HG02970 (cell line): ENCODE results near the gene PTGES2.
"Not testable (repeated sequence)": the region's sequence is repeated elsewhere in the genome, so short reads cannot be mapped to it uniquely, and the experiment has no call there.

Experiments
- ATAC-seq: cut with Tn5 transposase; IDR thresholded peaks from one replicate; pipeline ENCODE4 v1.9.1; 2021; ENCODE audit warnings: mild to moderate bottlenecking, moderate library complexity, moderate number of reproducible peaks; ENCODE audit not compliant: unreplicated experiment, low FRiP score

The PTGES2 gene

GRCh38 chr9:128093011-128093410, 34.5 kb downstream of the PTGES2 start:
- no peak for ATAC-seq

DNA sequence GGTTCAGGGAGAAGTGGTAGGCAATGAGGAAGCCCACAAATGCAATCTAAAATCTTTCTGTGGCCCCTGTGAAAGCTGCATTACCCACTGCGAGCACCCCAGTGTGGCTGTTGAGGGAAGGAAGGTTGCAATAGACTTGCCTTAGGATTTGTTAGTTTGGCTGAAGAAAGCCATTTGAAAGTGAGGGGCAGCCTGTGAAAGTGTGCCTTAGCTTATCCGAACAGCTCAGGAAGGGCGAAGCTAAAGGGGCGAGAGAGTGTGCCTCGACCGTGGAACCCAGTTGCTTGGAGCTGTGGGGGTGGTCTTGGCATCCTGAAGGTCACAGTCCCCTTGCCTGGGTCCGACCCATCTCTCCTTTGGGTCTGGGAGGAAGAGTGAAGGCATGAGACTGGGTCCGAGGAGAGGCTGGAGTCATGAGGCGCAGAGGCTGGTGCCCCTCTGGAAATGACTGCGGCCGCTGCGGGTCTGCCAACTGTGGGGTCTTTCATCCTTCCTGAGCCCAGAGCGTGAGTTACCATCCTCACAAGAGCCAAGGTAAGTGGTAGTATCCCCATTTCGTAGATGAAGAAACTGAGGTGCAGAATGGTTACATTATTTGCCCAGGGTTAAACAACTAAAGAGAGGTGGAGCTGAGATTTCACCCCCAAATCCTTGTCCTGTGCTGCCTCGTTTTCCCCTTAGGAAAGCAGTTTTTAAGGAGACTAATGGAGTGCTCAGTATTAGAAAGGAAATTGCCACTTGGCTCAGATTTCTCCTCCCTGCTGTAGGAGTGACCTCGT, 35.1 kb downstream of the PTGES2 start:
- ATAC-seq = no peak

- no peak for ATAC-seq
Observed at GRCh38 chr9:128091571-128091970, 36.0 kb downstream of the PTGES2 start.

DNA sequence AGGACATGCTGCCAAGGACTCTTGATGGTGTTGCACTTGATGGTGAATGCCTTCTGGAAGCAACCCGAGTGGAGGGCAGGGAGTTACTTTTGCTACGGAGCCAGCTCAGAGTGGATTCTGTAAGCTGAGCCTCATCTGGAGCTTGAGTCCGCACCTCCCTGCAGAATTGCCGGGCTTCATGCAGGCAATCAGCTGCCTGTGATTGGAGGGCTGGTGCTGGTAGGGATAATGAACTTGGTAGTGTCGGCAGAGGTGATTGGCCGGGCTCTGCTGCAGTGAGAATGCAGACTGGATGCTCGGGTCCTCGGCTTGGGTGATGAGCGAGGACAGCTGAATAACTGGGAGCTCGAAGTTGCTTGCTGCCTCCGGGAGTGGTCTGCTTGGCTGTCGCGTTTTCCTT, 36.4 kb downstream of the PTGES2 start:
- no peak for ATAC-seq

- no peak for ATAC-seq
Observed at GRCh38 chr9:128089299-128089698, 38.2 kb downstream of the PTGES2 start.

DNA sequence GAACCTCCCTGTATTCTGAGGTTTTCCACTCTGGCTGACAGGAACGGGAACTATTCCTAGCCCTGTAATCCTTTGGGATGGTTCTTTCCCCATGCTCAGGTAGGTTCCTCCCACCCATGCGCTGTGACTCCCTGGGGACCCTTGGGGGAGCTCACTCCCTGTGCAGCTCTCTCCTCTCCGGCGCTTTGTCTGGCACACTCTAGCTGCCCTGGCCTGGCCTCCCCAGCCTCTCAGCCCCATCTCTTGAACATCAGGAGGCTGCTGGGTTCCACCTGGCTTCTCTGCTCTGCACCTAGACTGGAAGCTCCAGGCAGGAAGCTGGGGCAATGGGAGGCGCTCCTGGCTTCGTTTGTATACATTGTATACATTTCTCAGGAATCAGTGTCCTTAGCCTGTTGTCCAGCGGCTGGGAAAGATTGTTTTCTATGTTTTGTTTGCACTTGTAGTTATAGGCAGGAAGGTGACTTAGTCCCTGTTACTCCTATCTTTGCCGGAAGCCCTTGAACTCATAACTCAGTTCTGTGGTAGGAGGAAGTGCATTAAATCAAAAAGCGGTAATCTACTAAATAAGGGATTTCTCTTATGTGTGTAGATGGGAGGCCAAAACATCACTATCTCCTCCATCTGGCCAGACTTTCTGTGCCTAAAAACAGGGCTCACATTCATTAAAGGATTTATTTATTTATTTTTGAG, 39.1 kb downstream of the PTGES2 start:
- no peak for ATAC-seq

DNA sequence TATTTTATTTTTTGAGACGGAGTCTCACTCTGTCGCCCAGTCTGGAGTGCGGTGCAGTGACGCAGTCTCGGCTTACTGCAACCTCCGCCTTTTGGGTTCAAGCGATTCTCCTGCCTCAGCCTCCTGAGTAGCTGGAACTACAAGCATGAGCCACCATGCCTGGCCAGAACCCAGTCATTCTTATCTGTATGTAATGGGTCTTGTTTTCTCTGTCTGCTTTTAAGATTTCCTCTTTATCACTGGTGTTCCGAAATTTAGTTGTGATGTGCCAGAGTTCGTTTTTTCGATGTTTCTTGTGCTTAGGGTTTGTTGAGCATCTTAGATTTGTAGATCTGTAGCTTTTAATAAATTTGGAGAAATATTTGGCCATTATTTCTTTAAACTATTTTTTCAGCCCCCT, 40.3 kb downstream of the PTGES2 start:
- ATAC-seq = no peak

- ATAC-seq = no peak
Observed at GRCh38 chr9:128085943-128086342, 41.6 kb downstream of the PTGES2 start.

DNA sequence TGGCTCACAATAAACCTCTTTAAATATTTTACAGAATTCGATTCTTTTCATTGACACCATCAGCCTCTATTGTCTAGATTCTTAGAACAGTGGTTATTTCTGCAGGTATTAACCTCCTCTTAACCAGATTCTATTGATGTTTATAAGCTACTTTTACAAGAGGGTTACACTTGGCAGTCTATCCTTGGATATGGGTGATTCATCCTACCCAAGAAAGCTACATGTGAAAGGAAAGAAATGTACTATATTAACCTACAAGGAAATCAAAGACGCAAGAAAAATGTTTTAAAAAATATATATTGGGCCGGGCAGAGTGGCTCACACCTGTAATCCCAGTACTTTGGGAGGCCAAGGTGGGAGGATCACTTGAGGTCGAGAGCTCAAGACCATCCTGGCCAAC, 42.8 kb downstream of the PTGES2 start:
- no peak for ATAC-seq

- no peak for ATAC-seq
Observed at GRCh38 chr9:128082151-128082550, 45.4 kb downstream of the PTGES2 start.

GRCh38 chr9:128081056-128081455, 46.5 kb downstream of the PTGES2 start:
- no peak for ATAC-seq

GRCh38 chr9:128080206-128080605, 47.3 kb downstream of the PTGES2 start:
- ATAC-seq = no peak

DNA sequence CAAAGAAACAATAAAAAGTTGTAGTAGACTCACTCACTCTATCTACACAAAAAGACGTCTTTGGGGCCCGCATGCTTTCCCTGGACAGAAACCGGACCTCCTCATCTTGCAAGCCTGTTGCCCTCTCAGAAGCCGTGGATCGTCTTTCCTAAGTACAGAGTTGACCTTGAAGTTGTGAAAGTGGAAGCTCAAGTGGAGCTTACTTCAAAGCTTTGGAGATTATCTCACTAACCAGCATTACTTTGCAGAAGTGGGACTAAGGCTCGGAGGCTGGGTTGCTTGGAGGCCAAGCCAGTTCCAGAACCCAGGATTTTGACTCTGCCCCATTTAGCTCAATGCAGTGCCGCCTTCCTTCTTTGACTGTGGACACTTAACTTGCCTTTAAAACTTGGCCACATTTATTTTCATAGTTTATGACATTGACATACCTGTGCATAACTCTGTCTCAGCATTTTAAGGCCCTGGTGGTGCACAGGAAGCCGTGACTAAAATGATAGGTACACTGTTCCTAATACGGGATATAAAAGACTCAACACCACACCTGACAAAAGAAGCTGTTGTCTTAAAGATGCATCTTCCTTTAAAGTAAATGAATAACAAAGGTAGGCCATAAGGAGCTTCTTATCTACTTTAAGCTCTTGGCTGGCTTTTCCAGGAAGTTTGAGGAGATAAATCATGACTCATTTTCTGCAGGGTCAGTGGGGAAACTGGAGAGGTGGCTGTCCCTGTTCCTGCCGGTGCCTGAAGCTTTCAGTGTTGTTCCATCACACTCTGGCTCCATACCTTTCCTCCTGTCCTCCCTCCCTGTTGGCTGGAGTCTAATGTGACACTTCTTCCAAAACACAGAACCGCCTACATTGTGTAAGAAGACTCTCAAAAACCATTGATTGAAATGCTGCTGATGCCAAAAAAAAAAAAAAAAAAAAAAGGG, 48.8 kb downstream of the PTGES2 start:
- no peak for ATAC-seq

GRCh38 chr9:128077847-128078503, 49.6 kb downstream of the PTGES2 start:
- ATAC-seq = no peak

DNA sequence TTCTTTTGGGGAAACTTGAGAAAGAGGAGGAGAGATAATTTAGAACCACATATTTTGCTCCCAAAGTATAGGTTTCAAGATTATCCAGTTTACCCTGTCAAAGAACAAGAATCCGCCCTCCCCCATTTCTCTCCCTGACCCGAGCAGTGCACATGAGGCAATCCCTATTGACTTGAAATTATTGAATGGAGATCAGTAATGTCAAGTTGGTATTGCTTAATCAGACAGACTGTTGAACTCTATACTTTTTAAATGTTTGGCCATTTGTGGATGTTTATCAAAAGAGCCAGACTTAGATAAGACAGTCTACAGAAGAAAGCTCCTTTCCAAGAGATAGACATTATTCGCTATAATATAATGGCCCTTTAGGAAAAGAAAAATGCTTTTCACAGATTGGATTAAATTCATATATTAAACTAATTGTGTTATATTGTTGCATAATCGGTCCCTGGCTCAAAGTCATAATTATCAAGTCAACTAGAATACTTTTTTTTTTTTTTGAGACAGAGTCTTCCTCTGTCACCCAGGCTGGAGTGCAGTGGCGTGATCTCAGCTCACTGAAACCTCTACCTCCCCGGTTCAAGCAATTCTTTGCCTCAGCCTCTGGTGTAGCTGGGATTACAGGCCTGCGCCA, 54.2 kb downstream of the PTGES2 start:
- no peak for ATAC-seq

DNA sequence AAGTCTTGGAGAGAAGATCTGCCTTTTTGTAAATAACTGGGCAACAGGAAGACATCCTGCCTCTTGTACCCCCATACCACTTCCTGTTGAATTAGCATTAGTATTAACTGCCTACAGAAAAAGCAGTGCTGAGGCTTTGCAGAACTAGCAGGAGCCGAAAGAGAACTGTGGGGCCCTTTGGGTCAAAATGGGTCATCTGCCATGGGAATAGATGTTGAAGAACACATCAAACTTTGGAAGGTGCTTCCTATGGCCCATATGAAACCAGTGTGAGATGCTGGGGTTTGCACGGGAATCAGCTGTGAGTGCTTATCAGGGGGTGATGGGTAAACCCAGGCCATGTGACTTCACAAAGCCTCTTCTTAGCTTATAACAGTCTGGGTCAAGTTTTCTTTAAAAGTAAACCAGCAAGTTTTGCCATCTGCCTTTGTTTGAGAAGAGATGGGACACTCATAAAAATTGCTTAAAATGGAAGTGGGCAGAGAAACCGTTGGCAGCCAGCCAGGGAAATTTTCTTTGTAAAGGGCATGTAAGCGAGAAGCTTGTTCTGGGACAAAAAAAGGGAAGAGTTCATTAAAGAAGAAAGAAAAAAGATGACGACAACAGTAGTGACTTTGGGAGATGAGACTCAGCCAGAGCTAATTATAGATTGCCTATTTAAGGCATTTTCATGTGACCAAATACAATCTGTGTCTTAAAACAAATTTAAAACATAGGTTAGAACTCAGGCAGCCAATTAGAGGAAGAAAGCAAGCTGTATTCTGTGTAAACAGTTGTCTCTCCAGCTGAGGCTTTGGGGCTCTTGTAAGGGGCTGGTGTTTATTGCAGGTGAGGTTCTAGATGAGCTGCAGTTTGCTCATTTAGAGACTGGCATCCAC, 55.1 kb downstream of the PTGES2 start:
- ATAC-seq = no peak

- not testable (repeated sequence) for ATAC-seq
Observed at GRCh38 chr9:128071475-128071874, 56.1 kb downstream of the PTGES2 start.

DNA sequence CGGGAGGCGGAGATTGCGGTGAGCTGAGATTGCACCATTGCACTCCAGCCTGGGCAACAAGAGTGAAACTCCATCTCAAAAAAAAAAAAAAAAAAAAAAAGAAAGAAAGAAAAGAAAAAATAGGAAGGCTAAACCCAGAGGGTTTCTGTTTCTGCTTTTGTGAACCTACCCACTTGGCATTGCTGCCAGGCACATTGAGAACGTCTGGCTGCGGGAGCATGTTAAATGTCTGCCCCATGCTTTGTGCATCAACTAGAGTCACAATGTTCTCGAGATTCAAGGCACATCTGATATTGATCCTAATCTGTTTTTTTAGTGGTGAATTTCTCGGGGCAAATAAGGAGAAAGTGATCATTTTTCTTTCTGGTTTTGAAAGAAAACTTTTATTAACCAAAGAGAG, 56.7 kb downstream of the PTGES2 start:
- ATAC-seq = no peak
